HS-5 (cell line): ENCODE measurements around the gene B3GNT5.

Source experiments
- DNase-seq: peaks from one replicate; pipeline ENCODE4 v3.0.0-alpha.2; 2012; ENCODE audit warnings: low read depth

The B3GNT5 gene

GRCh38 chr3:183265834-183266417 is 12.9 kb downstream of the B3GNT5 start:
- peak; percentile 78 for DNase-seq

- DNase-seq: no peak
These were observed 13.4 kb downstream of the B3GNT5 start for GRCh38 chr3:183266454-183266853.

GRCh38 chr3:183267140-183267539 is 14.1 kb downstream of the B3GNT5 start:
- DNase-seq: no peak

- DNase-seq: no peak
These were observed 15.3 kb downstream of the B3GNT5 start for GRCh38 chr3:183268366-183268765.

GRCh38 chr3:183269345-183269744 is 16.3 kb downstream of the B3GNT5 start:
- DNase-seq: no peak

- DNase-seq: no peak
These were observed 17.3 kb downstream of the B3GNT5 start for GRCh38 chr3:183270344-183270743.

- DNase-seq: no peak
These were observed 19.1 kb downstream of the B3GNT5 start for GRCh38 chr3:183272142-183272541.

GRCh38 chr3:183272791-183273190 is 19.7 kb downstream of the B3GNT5 start:
- DNase-seq: no peak

- DNase-seq: no peak
These were observed 21.6 kb downstream of the B3GNT5 start for GRCh38 chr3:183274609-183275008.

GRCh38 chr3:183275418-183275817 is 22.4 kb downstream of the B3GNT5 start:
- no peak for DNase-seq

GRCh38 chr3:183275937-183276336 is 22.9 kb downstream of the B3GNT5 start:
- no peak for DNase-seq

- DNase-seq: no peak
These were observed 24.2 kb downstream of the B3GNT5 start for GRCh38 chr3:183277260-183277659.

- DNase-seq: no peak
These were observed 25.5 kb downstream of the B3GNT5 start for GRCh38 chr3:183278479-183279088.

GRCh38 chr3:183279371-183279770 is 26.3 kb downstream of the B3GNT5 start:
- no peak for DNase-seq

- no peak for DNase-seq
These were observed 28.2 kb downstream of the B3GNT5 start for GRCh38 chr3:183281126-183281797.

GRCh38 chr3:183283886-183284285 is 30.8 kb downstream of the B3GNT5 start:
- DNase-seq: no peak

GRCh38 chr3:183284570-183284969 is 31.5 kb downstream of the B3GNT5 start:
- no peak for DNase-seq

- DNase-seq: no peak
These were observed 32.3 kb downstream of the B3GNT5 start for GRCh38 chr3:183285318-183285717.

- peak; percentile 94 for DNase-seq
These were observed 32.9 kb downstream of the B3GNT5 start for GRCh38 chr3:183285828-183286457.

GRCh38 chr3:183287301-183287971 is 34.4 kb downstream of the B3GNT5 start:
- DNase-seq: no peak

GRCh38 chr3:183288117-183288516 is 35.1 kb downstream of the B3GNT5 start:
- DNase-seq: no peak

GRCh38 chr3:183290216-183290615 is 37.2 kb downstream of the B3GNT5 start:
- DNase-seq: no peak
